Activated CD8-positive, alpha-beta memory T cell treated with anti-CD3 and anti-CD28 coated beads for 1 hour (primary cell): ENCODE measurements around the gene TNFRSF14.

Experiments used
- DNase-seq, 2 donors: peaks; one replicate each; pipeline ENCODE4 v3.0.0-alpha.2; 2020; ENCODE audit warnings: low read depth in 1 of 2; ENCODE audit errors: extremely low read depth in 1 of 2

Gene TNFRSF14

GRCh38 chr1:2597441-2598328 is 41.5 kb downstream of the TNFRSF14 start:
- no peak for DNase-seq

GRCh38 chr1:2598329-2598931 is 42.3 kb downstream of the TNFRSF14 start:
- no peak for DNase-seq

DNA sequence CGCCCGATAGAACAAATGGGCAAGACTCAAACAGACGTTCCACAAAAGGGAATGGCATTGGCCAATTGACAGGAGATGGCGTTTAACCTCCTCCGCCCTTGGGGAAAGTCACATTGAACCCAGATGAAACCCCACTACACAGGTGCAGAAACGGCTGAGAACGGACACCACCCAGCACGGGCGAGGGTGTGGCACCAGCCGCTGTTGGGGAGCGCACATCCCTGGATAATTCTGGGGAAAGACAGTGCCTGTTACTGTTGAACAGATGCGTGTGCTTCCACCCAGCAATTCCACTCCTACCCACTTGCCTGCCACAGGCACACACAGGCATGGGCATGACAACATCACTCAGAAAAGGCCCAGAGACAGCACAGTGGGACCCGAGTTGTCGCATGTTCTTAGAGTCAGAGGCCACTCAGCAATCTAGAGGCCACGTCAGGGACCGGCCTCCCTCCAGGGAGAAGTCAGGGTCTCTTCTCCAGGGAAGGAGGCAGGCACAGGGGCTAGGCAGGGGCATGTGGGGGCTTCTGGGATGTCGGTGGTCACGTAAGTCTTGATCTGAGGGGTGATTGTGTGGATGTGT is 45.6 kb downstream of the TNFRSF14 start:
- DNase-seq = no peak

- DNase-seq = no peak
Observed at GRCh38 chr1:2602311-2602835, 46.2 kb downstream of the TNFRSF14 start.

GRCh38 chr1:2602866-2603520 is 46.8 kb downstream of the TNFRSF14 start:
- DNase-seq = no peak

DNA sequence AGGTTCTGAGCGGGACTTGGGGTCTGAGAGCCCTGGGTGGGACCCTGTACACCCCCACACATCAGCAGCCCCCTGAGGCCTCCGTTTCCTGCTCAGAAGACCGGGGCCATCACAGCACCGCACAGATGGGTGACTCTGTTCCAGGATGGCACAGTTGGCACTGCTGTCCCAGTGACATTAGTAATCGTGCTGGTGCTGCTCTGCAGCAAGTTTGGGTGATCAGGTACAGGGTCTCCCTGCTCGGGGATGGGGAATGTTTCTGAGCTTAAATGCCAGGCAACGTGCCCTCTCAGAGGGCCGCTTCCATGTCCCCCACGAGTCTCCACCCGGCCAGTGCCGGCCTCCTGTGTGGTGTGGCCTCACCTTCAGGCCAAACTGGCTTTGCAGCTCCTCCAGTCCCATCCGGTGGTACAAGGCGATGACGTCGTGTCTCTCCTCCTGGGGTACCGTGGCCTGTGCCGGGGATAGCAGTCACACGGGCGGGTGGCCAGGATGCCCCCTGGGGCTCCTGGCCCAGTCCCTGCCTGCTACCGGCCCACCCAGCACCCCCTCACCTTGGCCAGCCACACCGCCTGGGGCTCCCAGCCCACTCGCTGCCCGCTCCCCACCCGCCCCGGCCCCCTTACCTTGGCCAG is 47.5 kb downstream of the TNFRSF14 start:
- no peak for DNase-seq

- no peak for DNase-seq
Observed at GRCh38 chr1:2604156-2604843, 48.1 kb downstream of the TNFRSF14 start.

GRCh38 chr1:2604844-2605508 is 48.8 kb downstream of the TNFRSF14 start:
- no peak for DNase-seq

DNA sequence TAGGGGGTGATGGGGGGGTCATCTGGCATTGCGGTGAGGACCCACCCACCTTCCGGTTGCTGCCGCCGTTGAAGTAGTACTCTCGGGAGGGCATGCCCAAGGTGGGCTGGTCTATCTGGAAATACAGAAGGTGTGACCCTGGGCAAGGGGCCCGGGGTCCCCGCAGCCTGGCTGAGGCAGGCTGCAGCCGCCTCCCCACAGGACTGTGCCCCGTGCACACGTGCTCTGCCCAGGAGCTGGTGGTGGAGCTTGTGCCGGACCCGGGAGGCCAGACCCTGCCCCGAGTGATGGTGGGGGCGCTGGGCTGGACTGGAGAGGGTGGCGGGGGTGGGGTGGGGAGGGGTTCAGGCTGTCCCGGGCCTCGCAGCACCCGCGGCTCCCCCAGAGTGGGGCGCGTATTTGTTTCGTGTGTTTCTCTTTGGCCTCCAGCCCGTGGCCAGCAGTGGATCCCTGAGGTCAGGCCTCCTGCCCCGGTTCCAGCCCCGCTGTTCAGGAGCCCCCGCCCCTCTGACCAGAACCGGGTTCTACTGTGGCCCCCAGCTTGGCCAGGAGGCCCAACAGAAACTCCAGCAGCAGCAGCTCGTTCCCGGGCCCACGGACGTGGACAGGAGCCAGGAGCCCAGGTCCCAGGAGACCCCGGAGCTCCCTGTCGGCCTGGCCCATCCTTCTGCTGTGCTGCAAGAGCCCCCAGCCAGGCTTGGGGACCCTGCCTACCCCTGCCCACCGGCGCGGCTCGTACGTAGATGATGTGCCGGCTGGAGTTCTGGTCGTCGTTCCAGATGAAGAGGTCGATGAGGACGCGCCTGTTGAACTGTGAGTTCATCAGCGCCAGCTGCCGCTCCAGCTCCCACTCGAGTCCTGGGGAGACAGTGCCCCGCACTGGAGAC is 49.6 kb downstream of the TNFRSF14 start:
- DNase-seq = no peak

GRCh38 chr1:2606396-2606880 is 50.3 kb downstream of the TNFRSF14 start:
- DNase-seq = no peak

- DNase-seq = no peak
Observed at GRCh38 chr1:2606881-2607621, 50.9 kb downstream of the TNFRSF14 start.

GRCh38 chr1:2607641-2608091 is 51.5 kb downstream of the TNFRSF14 start:
- DNase-seq = no peak

DNA sequence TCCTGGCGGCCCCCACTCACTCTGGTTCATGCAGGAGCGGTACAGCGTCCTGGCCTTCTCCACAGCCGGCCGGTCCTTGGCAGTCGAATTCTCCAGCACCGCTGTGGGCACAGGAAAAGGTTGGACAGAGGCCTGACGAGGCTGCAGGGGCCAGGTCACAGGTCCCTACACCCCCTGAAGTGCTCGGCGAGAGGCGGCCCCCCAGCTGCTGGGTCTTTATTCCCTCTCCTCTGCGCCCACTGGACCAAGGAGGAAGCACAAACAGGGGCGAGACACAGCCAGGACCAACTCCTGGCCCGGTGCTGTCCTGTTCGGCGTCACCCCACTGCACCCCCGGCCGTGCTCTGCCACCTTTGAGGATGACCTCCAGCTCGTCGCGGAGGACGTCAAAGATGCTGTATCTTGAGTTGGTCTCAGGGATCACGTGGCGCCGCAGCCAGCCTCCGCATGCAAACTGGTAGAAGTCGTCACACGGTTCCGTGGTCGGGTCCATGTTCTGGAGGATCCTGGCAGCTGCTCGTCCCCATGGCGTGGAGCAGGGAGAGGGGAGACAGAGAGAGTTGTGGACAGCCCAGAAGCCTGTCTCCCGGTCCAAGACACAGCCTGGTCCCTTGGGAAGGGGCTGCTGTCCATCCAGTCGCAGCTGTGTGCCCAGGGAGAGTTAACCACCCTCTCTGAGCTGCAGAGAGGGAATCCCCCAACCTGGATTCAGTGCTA is 53.3 kb downstream of the TNFRSF14 start:
- DNase-seq = no peak

GRCh38 chr1:2610036-2610959 is 54.1 kb downstream of the TNFRSF14 start:
- no peak for DNase-seq

DNA sequence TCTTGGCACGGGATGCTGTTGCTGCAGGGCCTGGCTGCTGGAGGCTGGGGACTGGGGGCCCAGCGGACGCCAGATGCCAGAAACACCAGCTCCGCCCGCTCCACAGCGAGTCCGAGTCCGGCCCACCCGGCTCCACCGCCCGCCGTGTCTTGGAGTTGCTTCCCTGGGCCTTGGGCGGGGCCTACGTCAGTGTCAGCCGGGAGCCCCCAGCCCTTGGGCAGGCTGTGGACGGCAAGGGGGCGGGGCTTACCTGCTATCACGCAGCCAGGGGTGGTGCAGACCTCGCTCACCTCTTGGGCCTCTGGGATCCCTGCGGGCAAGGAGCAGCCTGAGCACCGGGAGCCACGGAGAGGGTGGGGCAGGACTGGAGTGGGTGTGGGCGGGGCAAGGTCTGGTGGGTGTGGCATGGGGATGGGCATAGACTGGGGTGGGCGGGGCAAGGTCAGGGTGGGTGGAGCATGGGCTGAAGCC is 54.9 kb downstream of the TNFRSF14 start:
- DNase-seq = no peak
